Activated T-helper 1 cell treated with Interleukin-2 at 50 U/mL for 16 hours (primary cell): ENCODE results near the gene OTUD4.
"Not testable (repeated sequence)": the region's sequence is repeated elsewhere in the genome, so short reads cannot be mapped to it uniquely, and the experiment has no call there.

Source experiments
- DNase-seq: peaks from one replicate; pipeline ENCODE4 v3.0.0-alpha.2; 2020; ENCODE audit warnings: low read depth

The OTUD4 gene

GRCh38 chr4:145180298-145181090, at the start of gene OTUD4:
OTUD4 (minus strand) TSS chr4:145180589; CDS start chr4:145179973, 616 bp downstream.
- DNase-seq: peak; percentile 93

GRCh38 chr4:145223228-145223627, 42.8 kb upstream of the OTUD4 start:
- not testable (repeated sequence) for DNase-seq

GRCh38 chr4:145221529-145221928, 41.1 kb upstream of the OTUD4 start:
- DNase-seq: not testable (repeated sequence)

GRCh38 chr4:145219090-145219489, 38.7 kb upstream of the OTUD4 start:
- no peak for DNase-seq

- no peak for DNase-seq
Measured at GRCh38 chr4:145218251-145218650, 37.9 kb upstream of the OTUD4 start.

- no peak for DNase-seq
Measured at GRCh38 chr4:145217349-145217748, 37.0 kb upstream of the OTUD4 start.

GRCh38 chr4:145216535-145216934, 36.1 kb upstream of the OTUD4 start:
- no peak for DNase-seq

- no peak for DNase-seq
Measured at GRCh38 chr4:145213245-145213644, 32.9 kb upstream of the OTUD4 start.

GRCh38 chr4:145207934-145208333, 27.5 kb upstream of the OTUD4 start:
- DNase-seq: no peak

GRCh38 chr4:145203410-145203809, 23.0 kb upstream of the OTUD4 start:
- no peak for DNase-seq

GRCh38 chr4:145200366-145200765, 20.0 kb upstream of the OTUD4 start:
- no peak for DNase-seq

- no peak for DNase-seq
Measured at GRCh38 chr4:145199051-145199716, 18.8 kb upstream of the OTUD4 start.

- DNase-seq: no peak
Measured at GRCh38 chr4:145196747-145197146, 16.4 kb upstream of the OTUD4 start.

GRCh38 chr4:145195167-145195952, 15.0 kb upstream of the OTUD4 start:
- no peak for DNase-seq

- DNase-seq: no peak
Measured at GRCh38 chr4:145189981-145190380, 9.6 kb upstream of the OTUD4 start.

GRCh38 chr4:145186729-145187128, 6.3 kb upstream of the OTUD4 start:
- DNase-seq: no peak

GRCh38 chr4:145183581-145183980, 3.2 kb upstream of the OTUD4 start:
- DNase-seq: no peak

- no peak for DNase-seq
Measured at GRCh38 chr4:145183023-145183422, 2.6 kb upstream of the OTUD4 start.

- no peak for DNase-seq
Measured at GRCh38 chr4:145182222-145182621, 1.8 kb upstream of the OTUD4 start.

- DNase-seq: no peak
Measured at GRCh38 chr4:145181091-145181501, 707 bp upstream of the OTUD4 start.

GRCh38 chr4:145179861-145180297, 510 bp downstream of the OTUD4 start:
- DNase-seq: not testable (repeated sequence)

GRCh38 chr4:145179281-145179860, 1.0 kb downstream of the OTUD4 start:
- DNase-seq: peak; percentile 62
